GM06990 (cell line): Measurements from ENCODE around the gene BCL2A1.

ENCODE experiments used
- DNase-seq: peaks from one replicate; pipeline ENCODE4 v3.0.0-alpha.2; 2011; ENCODE audit not compliant: insufficient read length; ENCODE audit errors: extremely low read depth
- H3K27me3 ChIP-seq: replicated peaks from 2 replicates; pipeline ENCODE4 v1.6.0; 2011; ENCODE audit warnings: low read length; ENCODE audit not compliant: control insufficient read depth, insufficient read depth
- H3K36me3 ChIP-seq: 2 replicates; pipeline ENCODE4 v1.5.1; 2011; ENCODE audit warnings: low read length; ENCODE audit not compliant: control insufficient read depth, insufficient read depth
- H3K4me3 ChIP-seq: replicated peaks from 2 replicates; pipeline ENCODE4 v1.5.1; 2011; ENCODE audit warnings: low read depth, mild to moderate bottlenecking, control low read depth, low read length
- TF ChIP-seq, protein P1 (sequence below): IDR thresholded peaks from 2 replicates; pipeline ENCODE4 v1.5.1; 2011; ENCODE audit warnings: low read length, control low read depth, mild to moderate bottlenecking, inconsistent platforms; ENCODE audit not compliant: insufficient read depth, poor library complexity, severe bottlenecking

BCL2A1 gene

DNA sequence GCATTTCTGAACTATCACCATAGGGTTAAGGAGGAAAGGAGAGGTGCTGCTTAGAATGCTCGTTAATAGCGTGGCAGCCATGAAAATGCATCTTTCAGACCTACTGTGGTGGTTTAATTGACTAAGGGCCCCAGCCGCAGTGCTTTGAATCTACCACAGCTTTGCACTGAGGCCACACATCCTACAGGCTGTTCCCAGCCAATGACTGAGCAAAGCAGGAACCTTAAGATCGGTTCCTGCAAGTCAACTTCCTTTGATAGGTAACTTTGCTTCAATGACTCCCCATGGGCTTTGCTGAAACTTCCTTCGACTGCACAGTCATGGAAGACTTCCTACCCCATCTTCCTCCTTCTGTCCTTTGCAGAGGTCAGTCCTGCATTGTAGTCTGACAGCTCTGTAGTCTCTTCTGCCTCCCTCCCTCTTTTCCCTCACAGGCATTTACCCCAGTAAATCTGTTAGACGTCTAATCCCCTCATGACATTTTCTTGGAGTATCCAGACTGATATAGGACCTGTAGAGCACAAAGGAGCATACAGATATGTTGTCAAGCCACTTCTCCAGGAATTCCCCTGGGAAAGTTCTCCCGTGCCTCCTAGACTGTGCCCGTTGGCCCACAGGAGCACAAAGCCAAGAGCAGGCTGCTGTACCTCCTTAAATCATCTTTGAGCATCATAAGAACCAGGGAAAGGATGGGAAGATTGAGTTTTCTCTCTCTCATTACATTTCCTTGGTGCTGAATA is 2.6 kb upstream of the BCL2A1 start:
- H3K27me3 ChIP-seq = no peaks in the 10 kb centered on the region
- H3K36me3 ChIP-seq = no peaks in the 10 kb centered on the region
- DNase-seq = no peak
- TF ChIP-seq, protein P1, sequence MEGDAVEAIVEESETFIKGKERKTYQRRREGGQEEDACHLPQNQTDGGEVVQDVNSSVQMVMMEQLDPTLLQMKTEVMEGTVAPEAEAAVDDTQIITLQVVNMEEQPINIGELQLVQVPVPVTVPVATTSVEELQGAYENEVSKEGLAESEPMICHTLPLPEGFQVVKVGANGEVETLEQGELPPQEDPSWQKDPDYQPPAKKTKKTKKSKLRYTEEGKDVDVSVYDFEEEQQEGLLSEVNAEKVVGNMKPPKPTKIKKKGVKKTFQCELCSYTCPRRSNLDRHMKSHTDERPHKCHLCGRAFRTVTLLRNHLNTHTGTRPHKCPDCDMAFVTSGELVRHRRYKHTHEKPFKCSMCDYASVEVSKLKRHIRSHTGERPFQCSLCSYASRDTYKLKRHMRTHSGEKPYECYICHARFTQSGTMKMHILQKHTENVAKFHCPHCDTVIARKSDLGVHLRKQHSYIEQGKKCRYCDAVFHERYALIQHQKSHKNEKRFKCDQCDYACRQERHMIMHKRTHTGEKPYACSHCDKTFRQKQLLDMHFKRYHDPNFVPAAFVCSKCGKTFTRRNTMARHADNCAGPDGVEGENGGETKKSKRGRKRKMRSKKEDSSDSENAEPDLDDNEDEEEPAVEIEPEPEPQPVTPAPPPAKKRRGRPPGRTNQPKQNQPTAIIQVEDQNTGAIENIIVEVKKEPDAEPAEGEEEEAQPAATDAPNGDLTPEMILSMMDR = no peak
- no peak overlapping the region for H3K4me3 ChIP-seq

DNA sequence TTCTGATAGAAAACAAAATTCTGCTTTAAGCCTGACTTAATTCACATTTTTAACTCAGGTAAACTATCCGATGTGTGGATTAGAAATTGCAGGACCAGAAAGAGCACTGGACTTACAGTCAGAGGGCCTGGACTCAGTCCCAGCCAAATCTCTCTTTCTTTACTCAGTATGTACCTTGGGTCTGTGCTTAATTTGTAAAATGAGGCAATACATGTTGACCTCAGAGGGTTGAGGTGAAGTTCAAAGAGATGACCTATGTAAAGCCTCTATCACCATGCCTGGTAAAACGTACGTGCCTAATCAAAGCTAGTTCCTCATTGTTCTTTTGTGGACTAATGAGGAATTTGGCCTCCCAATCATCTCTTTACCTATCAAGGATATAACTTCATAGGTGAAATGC is 1.9 kb upstream of the BCL2A1 start:
- TF ChIP-seq, protein P1 = no peak
- no peaks in the 10 kb centered on the region for H3K27me3 ChIP-seq
- H3K36me3 ChIP-seq = no peaks in the 10 kb centered on the region
- no peak overlapping the region for H3K4me3 ChIP-seq
- no peak for DNase-seq

DNA sequence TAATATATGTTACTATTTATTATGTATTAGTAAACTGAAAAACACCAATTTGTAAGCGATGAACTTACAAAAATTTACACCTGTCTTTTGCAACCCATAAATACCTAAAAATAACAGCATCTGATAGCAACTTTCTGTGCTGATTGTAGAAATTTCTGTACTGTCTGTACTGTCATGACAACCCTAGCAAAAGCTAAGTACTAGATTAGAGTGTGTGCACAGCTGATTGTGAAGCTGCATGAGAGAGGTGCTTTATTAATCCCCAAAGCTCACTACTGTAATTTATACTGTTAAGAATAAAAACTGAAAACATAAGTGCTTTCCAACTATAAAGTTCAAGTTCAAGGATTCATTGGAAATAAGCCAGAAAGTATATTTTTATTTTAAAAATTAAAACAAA is 815 bp downstream of the BCL2A1 start:
- Histone ChIP-seq H3K36me3 (no peaks in the 10 kb centered on the region), H3K27me3 (no peaks in the 10 kb centered on the region), H3K4me3 (peak overlapping the region; percentile 73)
- no peak for DNase-seq
- TF ChIP-seq, protein P1 = no peak

DNA sequence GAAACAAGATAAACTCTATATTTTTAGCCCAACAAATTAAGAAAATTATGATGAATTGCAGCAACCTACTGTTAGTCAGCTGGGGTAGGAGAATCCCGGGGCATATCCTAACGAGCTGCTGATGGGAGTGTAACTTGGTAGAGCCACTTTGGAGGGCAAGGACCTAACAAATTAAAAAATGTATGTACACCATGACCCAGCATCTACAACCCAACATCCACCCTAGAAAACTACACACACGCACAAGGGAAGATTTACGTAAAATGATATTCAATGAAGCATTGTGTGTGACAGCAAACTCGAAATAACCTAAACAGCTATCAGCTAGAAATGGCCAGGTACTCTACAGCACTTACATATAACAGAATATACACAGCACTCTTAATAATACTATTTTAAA is 1.9 kb downstream of the BCL2A1 start:
- peak overlapping the region; percentile 73 for H3K4me3 ChIP-seq
- H3K27me3 ChIP-seq = no peaks in the 10 kb centered on the region
- DNase-seq = no peak
- TF ChIP-seq, protein P1 = no peak
- H3K36me3 ChIP-seq = no peaks in the 10 kb centered on the region

DNA sequence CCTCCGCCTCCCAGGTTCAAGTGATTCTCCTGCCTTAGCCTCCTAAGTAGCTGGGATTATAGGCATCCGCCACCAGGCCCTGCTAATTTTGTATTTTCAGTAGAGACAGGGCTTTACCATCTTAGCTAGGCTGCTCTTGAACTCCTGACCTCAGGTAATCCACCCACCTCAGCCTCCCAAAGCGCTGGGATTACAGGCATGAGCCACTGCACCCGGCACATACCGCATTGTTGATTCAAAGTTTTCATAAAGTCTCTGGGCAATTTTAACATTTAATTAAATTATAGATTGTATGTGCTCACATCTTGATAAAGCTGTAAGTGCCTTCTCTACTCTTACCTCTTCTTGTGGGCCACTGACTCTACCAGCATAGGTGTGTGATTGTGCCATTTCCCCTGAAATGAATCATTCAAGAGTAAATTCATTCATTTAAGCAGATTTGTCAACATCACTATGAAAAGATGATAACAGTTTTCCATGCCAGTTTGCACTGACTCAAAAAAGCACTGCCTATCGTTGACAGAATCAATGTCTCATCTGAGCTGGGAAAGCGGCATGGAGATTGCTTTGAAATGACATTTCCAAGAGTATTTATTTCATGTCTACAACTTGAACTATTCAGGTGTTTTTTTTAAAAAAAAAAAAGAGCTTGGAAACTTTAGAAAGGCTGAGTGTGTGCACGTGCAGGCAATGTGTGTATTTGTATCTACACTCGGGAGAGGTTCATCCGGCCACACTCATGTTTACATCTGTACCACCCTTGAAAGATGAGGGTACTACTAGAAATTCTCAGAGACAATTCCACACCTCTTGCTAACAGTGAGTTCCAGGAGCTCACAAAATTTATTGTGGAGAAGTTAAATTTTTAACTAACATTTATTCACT is 3.5 kb downstream of the BCL2A1 start:
- no peaks in the 10 kb centered on the region for H3K36me3 ChIP-seq
- H3K4me3 ChIP-seq = peak overlapping the region; percentile 73
- TF ChIP-seq, protein P1 = no peak
- DNase-seq = no peak
- H3K27me3 ChIP-seq = no peaks in the 10 kb centered on the region
